GM12892 (cell line): Measurements from ENCODE around the gene FRMD5.

ENCODE experiments used
- POLR2A ChIP-seq: IDR thresholded peaks from 2 replicates; pipeline ENCODE4 v1.6.1; 2011; ENCODE audit warnings: low read depth, low read length, control low read depth
- POLR2AphosphoS5 ChIP-seq: IDR thresholded peaks from 2 replicates; pipeline ENCODE4 v1.6.1; 2011; ENCODE audit warnings: low read depth, low read length, control low read depth
- TAF1 ChIP-seq: IDR thresholded peaks from 2 replicates; pipeline ENCODE4 v1.6.1; 2011; ENCODE audit warnings: low read depth, mild to moderate bottlenecking, control low read depth, low read length, borderline replicate concordance

GRCh38 chr15:43915631-43916325, 279.3 kb downstream of the FRMD5 start:
- TF ChIP-seq POLR2A, result no peak
- TF ChIP-seq TAF1, result no peak
- no peak for TF ChIP-seq POLR2AphosphoS5
